ENCODE data around the gene TRIM58. TPM values are rescaled to one million over a fixed set of nuclear protein-coding genes. Genes with fewer than 3 reads are reported as not detected.

The TRIM58 gene
- total RNA-seq, 1 experiment from 2014 or later: 1.7 TPM

DNA sequence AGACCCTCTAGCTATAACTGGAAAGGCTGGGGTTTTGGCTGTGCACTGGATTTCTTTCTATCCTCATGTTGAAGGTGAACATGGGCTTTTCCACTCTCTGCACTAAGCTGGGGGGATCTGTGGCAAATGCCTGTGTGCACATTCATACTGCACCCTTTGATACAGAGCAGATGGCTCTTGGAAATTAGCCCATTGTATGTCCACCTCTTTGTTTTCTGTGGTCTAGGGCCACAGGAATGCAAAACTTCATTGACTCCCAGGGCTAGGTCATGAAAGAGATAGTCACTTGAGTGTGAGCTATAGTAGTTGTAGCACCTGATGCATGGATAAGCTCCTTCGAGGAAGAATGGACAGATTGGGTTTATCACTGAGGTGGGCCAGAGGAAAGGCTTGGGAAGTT is 27.3 kb upstream of the TRIM58 start:
- no peak overlapping the region for H2BK120ac ChIP-seq (ENCODE audit: low read depth, low read length, poor library complexity, severe bottlenecking)
- H3K27ac ChIP-seq (ENCODE audit: insufficient read length, low read depth, low read length): no peak overlapping the region
- H3K23ac ChIP-seq (ENCODE audit: insufficient read length, low read depth, low read length): no peak overlapping the region
- H4K8ac ChIP-seq (replicated peaks; ENCODE audit: insufficient read length, low read depth, low read length): no peak overlapping the region
- no peak overlapping the region for H3K9ac ChIP-seq (ENCODE audit: extremely low read depth, insufficient read length, low read length)
- no peak overlapping the region for H3K4me3 Mint-ChIP-seq
- H3K79me2 ChIP-seq (ENCODE audit: insufficient read depth, low read length): no peaks in the 10 kb centered on the region
- no CpG with 5 or more reads among the region's 1 CpG for WGBS (ENCODE audit: extremely low coverage, insufficient read length, low lambda C conversion rate)
- H3K4me2 ChIP-seq (ENCODE audit: insufficient read depth, insufficient read length, low read length): no peak overlapping the region
- H3K4me1 ChIP-seq (ENCODE audit: insufficient read depth, low read length): no peaks in the 10 kb centered on the region
- no peak overlapping the region for H2BK15ac ChIP-seq (ENCODE audit: low read depth, low read length)
- H3K79me1 ChIP-seq (ENCODE audit: insufficient read depth, low read depth, low read length, poor library complexity, severe bottlenecking): no peaks in the 10 kb centered on the region
- no peak overlapping the region for H3K56ac ChIP-seq (ENCODE audit: insufficient read length, low read depth, low read length)
- no peak overlapping the region for H3T11ph ChIP-seq (ENCODE audit: low read length)
- H2AK5ac ChIP-seq (ENCODE audit: insufficient read length, low read length): no peak overlapping the region
- H3K4ac ChIP-seq (ENCODE audit: low read depth, low read length): no peak overlapping the region
- H2AFZ ChIP-seq (ENCODE audit: low read length): no peak overlapping the region
- no peak overlapping the region for H3K14ac ChIP-seq (ENCODE audit: insufficient read depth, low read length)
- peaks cover 28% of the 10 kb centered on the region for H3K9me3 ChIP-seq (ENCODE audit: control insufficient read depth, low read depth, low read length)
- H3K27me3 Mint-ChIP-seq (ENCODE audit: low read depth): no peaks in the 10 kb centered on the region
- peaks cover 0 to 3% (median 0%) of the 10 kb centered on the region in 3 experiments; a peak in 2 of 7 replicates for H3K36me3 Mint-ChIP-seq (ENCODE audit: insufficient read depth in 1 of 3, low read depth in 3 of 3)
- DNase-seq: no peak
- H4K91ac ChIP-seq (ENCODE audit: insufficient read length, low read depth, low read length): no peak overlapping the region
- peaks cover 2 to 6% of the 10 kb centered on the region in 2 experiments; a peak in 1 of 4 replicates for H3K4me1 Mint-ChIP-seq
- no peak overlapping the region for H2BK20ac ChIP-seq (ENCODE audit: low read depth, low read length, poor library complexity, severe bottlenecking)
- H3K9me3 Mint-ChIP-seq: peaks cover 37 to 45% of the 10 kb centered on the region in 2 experiments
- TF ChIP-seq, protein P1, sequence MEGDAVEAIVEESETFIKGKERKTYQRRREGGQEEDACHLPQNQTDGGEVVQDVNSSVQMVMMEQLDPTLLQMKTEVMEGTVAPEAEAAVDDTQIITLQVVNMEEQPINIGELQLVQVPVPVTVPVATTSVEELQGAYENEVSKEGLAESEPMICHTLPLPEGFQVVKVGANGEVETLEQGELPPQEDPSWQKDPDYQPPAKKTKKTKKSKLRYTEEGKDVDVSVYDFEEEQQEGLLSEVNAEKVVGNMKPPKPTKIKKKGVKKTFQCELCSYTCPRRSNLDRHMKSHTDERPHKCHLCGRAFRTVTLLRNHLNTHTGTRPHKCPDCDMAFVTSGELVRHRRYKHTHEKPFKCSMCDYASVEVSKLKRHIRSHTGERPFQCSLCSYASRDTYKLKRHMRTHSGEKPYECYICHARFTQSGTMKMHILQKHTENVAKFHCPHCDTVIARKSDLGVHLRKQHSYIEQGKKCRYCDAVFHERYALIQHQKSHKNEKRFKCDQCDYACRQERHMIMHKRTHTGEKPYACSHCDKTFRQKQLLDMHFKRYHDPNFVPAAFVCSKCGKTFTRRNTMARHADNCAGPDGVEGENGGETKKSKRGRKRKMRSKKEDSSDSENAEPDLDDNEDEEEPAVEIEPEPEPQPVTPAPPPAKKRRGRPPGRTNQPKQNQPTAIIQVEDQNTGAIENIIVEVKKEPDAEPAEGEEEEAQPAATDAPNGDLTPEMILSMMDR (conservative IDR thresholded peaks at IDR 0.05): no peak
- no peaks in the 10 kb centered on the region for H4K20me1 ChIP-seq (ENCODE audit: control insufficient read depth, insufficient read depth, insufficient read length)
- no peak overlapping the region for H4K5ac ChIP-seq (ENCODE audit: insufficient read length, low read depth, low read length)
- H3K27ac Mint-ChIP-seq: no peak overlapping the region
- no peaks in the 10 kb centered on the region for H3K27me3 ChIP-seq (ENCODE audit: insufficient read depth, low read length)
- no peaks in the 10 kb centered on the region for H3K23me2 ChIP-seq (ENCODE audit: insufficient read length, low read depth, low read length, poor library complexity, severe bottlenecking)
- no peak overlapping the region for H3K18ac ChIP-seq (ENCODE audit: insufficient read length, low read depth, low read length)
- H2BK5ac ChIP-seq (ENCODE audit: insufficient read length, low read length): no peak overlapping the region
- H2BK12ac ChIP-seq (ENCODE audit: insufficient read length, low read depth, low read length): no peak overlapping the region

Data from H9 (cell line).